GM10248 (cell line): ENCODE measurements around the gene IFNGR1.

Source experiments
- CTCF ChIA-PET: fragments of 300-600 bp; sonication (Branson Sonifier 250); formaldehyde crosslinking; extraction: SDS; loops from one replicate; lab custom pipeline; 2021; ENCODE audit warnings: antibody characterized with exemption; lab: Yijun Ruan, JAX
- POLR2A ChIA-PET: fragments of 350-650 bp; sonication (Branson Sonifier 250); formaldehyde crosslinking; extraction: SDS; loops from one replicate; lab custom pipeline; 2020; ENCODE audit warnings: antibody characterized with exemption; lab: Yijun Ruan, JAX
- DNase-seq: peaks from one replicate; pipeline ENCODE4 v3.0.0; 2012; ENCODE audit errors: extremely low spot score
- CTCF ChIP-seq: IDR thresholded peaks from 2 replicates; pipeline ENCODE4 v1.5.1; 2012; ENCODE audit warnings: mild to moderate bottlenecking, low read depth; ENCODE audit errors: extremely low read depth, missing control alignments, control extremely low read depth

IFNGR1 gene

GRCh38 chr6:137190583-137191094, 28.5 kb downstream of the IFNGR1 start:
- ChIA-PET POLR2A (no interaction called here), CTCF (interaction anchor here (0.7 to 4.0 kb wide), 5 partner anchors 9 to 114 kb away, joined by 3 to 17 read pairs (median 4); no protein-coding TSS in a partner anchor)
- DNase-seq, result no peak
- TF ChIP-seq CTCF, result no peak

GRCh38 chr6:137188855-137189254, 30.3 kb downstream of the IFNGR1 start:
- CTCF ChIA-PET, result interaction anchor here (0.9 to 4.0 kb wide), 2 partner anchors 9 to 23 kb away, joined by 3 to 17 read pairs; no protein-coding TSS in a partner anchor
- POLR2A ChIA-PET, result no interaction called here
- no peak for TF ChIP-seq CTCF
- no peak for DNase-seq

GRCh38 chr6:137185290-137185689, 33.9 kb downstream of the IFNGR1 start:
- POLR2A ChIA-PET, result no interaction called here
- no peak for TF ChIP-seq CTCF
- CTCF ChIA-PET, result interaction anchor here (1.0 to 3.8 kb wide), 3 partner anchors 11 to 53 kb away, joined by 3 to 9 read pairs (median 3); no protein-coding TSS in a partner anchor

GRCh38 chr6:137182654-137183073, 36.5 kb downstream of the IFNGR1 start:
- ChIA-PET POLR2A (no interaction called here), CTCF (interaction anchor here (0.8 to 2.2 kb wide), 5 partner anchors 8 to 88 kb away, joined by 3 to 5 read pairs (median 4); no protein-coding TSS in a partner anchor)
- DNase-seq, result no peak
- TF ChIP-seq CTCF, result no peak

More at GRCh38 chr6:137185290-137185689, 33.9 kb downstream of the IFNGR1 start:
- no peak for DNase-seq

- POLR2A ChIA-PET, result no interaction called here
- no peak for TF ChIP-seq CTCF
- CTCF ChIA-PET, result interaction anchor here (0.8 to 2.2 kb wide), 7 partner anchors 9 to 88 kb away, joined by 3 to 5 read pairs (median 4); no protein-coding TSS in a partner anchor
- no peak for DNase-seq
Measured at GRCh38 chr6:137181891-137182653, 37.1 kb downstream of the IFNGR1 start.

- ChIA-PET POLR2A (no interaction called here), CTCF (interaction anchor here (1.5 to 4.1 kb wide), 3 partner anchors 12 to 83 kb away, joined by 4 to 36 read pairs (median 8); no protein-coding TSS in a partner anchor)
- no peak for TF ChIP-seq CTCF
- DNase-seq, result no peak
Measured at GRCh38 chr6:137177611-137178010, 41.6 kb downstream of the IFNGR1 start.
